GDM1 (cell line): ENCODE results near the gene PDGFD.
"Not testable (repeated sequence)": the region's sequence is repeated elsewhere in the genome, so short reads cannot be mapped to it uniquely, and the experiment has no call there.

ENCODE experiments used
- DNase-seq: peaks from one replicate; lab custom pipeline; 2025; lab: John Stamatoyannopoulos, UW

The PDGFD gene

GRCh38 chr11:104054911-104055529 is 108.9 kb downstream of the PDGFD start:
- DNase-seq = no peak

GRCh38 chr11:104053743-104054478 is 110.0 kb downstream of the PDGFD start:
- DNase-seq = no peak

GRCh38 chr11:104051778-104052177 is 112.2 kb downstream of the PDGFD start:
- DNase-seq = no peak

GRCh38 chr11:104049116-104049515 is 114.8 kb downstream of the PDGFD start:
- DNase-seq = no peak

- DNase-seq = not testable (repeated sequence)
Measured at GRCh38 chr11:104046858-104047257, 117.1 kb downstream of the PDGFD start.

GRCh38 chr11:104046331-104046730 is 117.6 kb downstream of the PDGFD start:
- no peak for DNase-seq

GRCh38 chr11:104043678-104044239 is 120.2 kb downstream of the PDGFD start:
- DNase-seq = no peak

GRCh38 chr11:104043142-104043541 is 120.8 kb downstream of the PDGFD start:
- DNase-seq = no peak

GRCh38 chr11:104041792-104042191 is 122.2 kb downstream of the PDGFD start:
- no peak for DNase-seq

GRCh38 chr11:104036995-104037394 is 127.0 kb downstream of the PDGFD start:
- DNase-seq = no peak

GRCh38 chr11:104036588-104036987 is 127.4 kb downstream of the PDGFD start, which contains the start of gene DDI1:
Gene DDI1 (plus strand): TSS chr11:104036640. CDS start chr11:104036823, 183 bp downstream.
- DNase-seq = no peak

GRCh38 chr11:104033561-104033960 is 130.4 kb downstream of the PDGFD start:
- DNase-seq = no peak

- DNase-seq = no peak
Measured at GRCh38 chr11:104033134-104033533, 130.8 kb downstream of the PDGFD start.

GRCh38 chr11:104028476-104029263 is 135.3 kb downstream of the PDGFD start:
- DNase-seq = no peak

- DNase-seq = no peak
Measured at GRCh38 chr11:104024572-104024971, 139.4 kb downstream of the PDGFD start.

GRCh38 chr11:104015649-104016415 is 148.1 kb downstream of the PDGFD start:
- no peak for DNase-seq

- DNase-seq = no peak
Measured at GRCh38 chr11:104011044-104011443, 152.9 kb downstream of the PDGFD start.

GRCh38 chr11:104009744-104010143 is 154.2 kb downstream of the PDGFD start:
- DNase-seq = no peak

- DNase-seq = no peak
Measured at GRCh38 chr11:104005234-104005855, 158.6 kb downstream of the PDGFD start.

- no peak for DNase-seq
Measured at GRCh38 chr11:104003491-104003890, 160.5 kb downstream of the PDGFD start.

GRCh38 chr11:104001561-104002056 is 162.3 kb downstream of the PDGFD start:
- no peak for DNase-seq
